EL (cell line): ENCODE data around the gene FAXDC2.
"Not testable (repeated sequence)": the region's sequence is repeated elsewhere in the genome, so short reads cannot be mapped to it uniquely, and the experiment has no call there.

Source experiments
- DNase-seq: peaks from one replicate; pipeline ENCODE4 v3.0.0-alpha.2; 2016

FAXDC2 gene

DNA sequence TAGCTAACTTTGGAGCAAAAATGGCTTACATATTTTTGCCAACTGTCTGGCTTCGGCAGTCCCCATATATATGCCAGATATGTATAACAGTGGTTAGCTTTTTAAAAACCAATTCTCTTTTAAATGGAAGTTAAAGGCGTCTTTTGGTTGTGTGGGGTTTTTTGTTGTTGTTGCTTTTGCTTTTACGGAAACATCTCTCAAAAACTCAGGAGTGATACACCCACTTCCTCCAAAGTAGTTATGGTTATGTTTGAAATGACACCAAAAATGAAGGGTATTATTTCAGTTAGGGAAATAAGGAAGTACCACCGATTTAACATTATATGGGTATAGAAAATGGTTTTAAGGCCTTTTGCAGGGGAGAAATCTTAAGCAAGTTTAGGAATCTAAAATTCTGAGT is 10.4 kb upstream of the FAXDC2 start:
- DNase-seq, result no peak

DNA sequence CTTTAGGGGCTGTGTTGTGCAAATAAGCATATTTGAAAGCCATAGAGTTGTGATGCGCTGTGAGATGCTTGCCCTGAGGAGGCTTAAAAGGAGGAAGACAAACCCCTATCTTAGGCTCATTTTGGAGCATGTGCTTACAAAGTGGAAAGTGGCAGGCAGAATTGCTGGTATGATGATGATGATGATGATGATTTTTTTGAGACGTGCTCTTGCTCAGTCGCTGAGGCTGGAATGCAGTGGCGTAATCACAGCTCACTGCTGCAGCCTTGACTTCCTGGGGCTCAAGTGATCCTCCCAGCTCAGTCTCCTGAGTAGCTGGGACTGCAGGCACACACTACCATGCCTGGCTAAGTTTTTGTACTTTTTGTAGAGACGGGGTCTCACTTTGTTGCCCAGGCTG is 9.7 kb upstream of the FAXDC2 start:
- DNase-seq, result peak; percentile 82

DNA sequence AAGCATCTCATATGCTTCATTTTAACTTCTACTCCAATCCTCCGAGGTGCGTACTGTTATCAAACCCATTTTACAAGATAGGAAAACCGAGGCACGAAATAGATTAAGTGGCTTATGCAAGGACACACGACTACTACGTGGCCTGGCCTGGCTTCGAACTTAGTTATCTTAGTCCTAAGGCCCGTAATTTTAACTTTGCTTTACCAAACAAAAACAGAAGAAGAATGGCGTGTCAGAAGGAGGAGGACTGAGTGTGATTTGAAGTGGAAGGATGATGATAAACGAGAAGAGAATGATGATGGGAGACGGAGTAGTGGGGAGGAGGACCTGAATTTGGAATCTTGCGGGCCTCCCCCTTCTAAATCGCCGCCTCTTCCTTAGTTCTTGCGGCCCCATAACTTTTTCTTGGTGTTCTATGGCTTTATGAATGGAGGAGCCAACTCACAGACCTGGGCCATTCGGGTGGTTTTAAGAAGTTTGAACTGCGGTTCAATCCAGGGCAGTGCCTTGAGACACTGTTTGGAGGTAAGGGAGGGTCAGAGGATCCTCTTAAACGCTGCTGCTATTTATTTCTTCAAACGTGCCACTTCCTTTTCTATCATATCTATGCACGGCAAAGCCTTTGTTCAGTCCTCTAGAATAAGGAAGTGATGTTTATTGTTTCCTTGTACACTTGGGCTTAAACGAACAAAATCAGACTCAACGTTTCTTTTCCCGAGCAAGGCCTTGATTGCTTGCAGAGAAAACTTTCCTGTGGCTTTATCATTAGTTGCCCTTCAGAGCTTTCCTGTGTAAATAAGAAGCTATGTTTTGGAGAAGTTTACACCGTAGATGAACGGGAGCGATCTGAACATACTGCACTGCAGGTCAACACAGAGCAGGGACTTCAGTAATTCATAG is 8.8 kb upstream of the FAXDC2 start:
- peak; percentile 29 for DNase-seq

DNA sequence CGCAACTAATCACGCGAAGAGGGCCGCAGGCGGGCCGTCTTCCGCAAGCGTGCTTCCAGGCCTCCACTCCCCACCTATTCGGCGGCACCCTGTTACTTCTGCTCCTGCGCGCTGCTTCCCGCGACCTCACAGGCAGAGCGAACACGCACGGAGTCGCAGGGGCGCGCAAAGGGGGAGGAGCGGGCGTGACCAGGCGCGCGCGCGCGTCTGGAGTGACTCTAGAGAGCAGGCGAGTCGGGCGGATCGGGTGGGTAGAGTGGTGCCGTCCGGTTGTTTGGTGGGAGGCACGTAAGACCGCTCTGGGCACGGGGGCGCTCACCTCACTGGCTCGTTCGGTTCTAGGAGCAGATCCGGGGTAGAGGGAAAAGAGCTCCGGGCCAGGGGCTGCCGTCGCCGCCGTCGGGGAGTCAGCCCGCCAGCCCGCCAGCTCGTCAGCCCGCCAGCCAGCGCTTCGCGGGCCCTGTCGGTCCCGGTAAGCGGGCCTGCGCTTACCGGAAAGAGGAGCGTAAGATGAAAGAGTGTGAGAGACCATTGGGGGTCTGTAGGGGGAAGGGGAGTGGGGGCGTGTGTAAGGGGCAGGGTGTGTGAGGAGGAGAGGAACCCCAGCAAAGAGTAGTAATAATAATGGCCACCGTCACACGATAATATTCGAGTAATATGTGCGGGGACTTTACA is 8.0 kb upstream of the FAXDC2 start, which contains the start of gene CNOT8:
Gene CNOT8 (plus strand): TSS at position 331 of the 675 bp plus-strand sequence. CDS start 4,652 bp downstream, outside the sequence.
- DNase-seq, result peak; percentile 97

DNA sequence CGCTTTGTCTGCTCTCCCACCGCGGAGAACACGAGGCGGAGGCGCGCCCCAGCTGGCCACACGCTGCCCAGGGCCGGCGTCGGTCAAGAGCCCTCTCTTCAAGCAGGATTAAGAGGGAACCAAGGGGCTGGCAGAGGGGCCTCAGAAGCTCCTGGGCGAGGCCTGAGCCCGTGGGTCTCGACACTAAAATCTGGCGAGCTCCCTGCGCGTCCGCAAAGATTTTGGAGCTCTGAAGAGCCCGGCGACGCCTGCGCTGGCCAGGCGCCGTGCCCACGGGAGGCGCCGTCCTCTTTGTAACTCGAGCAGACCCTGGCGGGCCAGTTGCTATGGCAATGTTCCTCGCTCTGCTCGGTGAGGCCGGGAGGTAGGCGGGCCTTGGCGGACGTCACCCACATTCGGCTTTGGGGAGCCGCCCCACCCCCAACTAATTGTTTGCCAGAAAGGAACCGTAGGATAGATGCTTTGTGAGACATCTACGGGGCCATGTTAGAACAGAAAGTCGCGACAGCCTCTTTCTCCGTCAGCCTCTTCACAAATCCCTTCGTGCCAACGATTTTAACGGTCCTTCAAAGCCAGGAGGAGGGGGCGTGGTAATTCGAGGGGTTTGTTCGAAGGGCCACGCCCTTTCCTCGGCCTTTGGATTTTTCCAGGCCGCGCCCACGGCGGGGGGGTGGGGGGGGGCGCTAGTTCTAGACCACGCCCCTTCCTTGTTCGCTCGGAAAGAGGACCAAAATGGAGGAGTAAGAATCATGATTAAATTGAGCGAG is 7.3 kb upstream of the FAXDC2 start:
- peak; percentile 97 for DNase-seq

DNA sequence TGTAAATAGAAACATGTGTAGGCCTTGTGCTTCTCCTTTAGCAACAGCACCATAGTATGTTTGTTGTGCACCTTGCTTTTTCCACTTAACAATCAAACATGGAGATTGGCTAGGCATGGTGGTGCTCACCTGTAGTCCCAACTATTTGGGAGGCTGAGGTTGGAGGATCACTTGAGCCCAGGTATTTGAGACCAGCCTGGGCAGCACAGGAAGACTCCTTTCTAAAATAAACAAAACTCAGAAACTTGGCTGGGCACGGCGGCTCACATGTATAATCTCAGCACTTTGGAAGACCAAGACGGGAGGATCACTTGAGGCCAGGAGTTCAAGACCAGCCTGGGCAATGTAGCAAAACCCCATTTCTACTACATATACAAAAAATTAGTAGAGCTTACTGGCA is 948 bp upstream of the FAXDC2 start:
- DNase-seq, result no peak

DNA sequence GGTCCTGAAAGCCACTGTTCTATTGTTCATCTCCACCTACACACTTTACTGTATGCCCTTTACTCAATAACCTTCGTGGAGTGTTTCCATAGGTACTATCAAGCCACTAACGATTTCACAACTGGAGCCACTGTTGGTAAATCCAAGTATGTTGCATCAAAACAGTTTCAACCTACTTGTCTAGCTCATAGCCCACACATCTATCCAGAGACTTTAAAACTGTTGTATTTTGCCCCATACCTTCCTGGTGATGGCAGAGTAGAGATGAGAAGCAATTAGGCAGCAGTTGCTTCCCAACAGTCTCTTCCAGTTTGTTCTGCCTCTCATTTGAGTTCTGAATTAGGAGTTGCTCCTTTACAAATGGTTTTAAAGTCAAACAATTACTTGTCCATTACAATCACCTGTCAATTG is 607 bp downstream of the FAXDC2 start:
- DNase-seq, result no peak

DNA sequence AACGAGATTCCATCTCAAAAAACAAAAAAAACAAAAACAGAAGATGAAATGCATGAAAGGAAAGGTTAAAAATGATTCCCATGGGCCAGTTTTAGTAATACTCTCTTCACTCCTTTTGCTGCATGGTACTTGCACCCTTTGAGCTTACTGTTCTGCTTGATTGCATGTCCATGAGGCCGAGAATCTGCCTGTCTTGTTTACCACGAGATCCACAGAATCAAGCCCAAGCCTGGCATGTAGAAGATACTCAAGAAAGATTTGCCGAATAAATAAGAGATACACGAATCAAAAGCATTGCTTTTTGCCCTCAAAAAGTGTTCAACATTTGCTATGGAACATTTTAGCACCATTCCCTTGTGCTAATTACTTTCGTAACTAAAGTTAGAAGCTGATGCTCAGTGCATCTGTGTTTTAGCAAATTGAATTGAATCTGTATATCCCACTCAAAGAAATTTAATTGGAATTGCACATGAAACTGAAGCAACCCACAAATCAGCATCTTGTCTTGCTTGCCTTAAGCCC is 1.1 kb downstream of the FAXDC2 start:
- DNase-seq, result no peak

DNA sequence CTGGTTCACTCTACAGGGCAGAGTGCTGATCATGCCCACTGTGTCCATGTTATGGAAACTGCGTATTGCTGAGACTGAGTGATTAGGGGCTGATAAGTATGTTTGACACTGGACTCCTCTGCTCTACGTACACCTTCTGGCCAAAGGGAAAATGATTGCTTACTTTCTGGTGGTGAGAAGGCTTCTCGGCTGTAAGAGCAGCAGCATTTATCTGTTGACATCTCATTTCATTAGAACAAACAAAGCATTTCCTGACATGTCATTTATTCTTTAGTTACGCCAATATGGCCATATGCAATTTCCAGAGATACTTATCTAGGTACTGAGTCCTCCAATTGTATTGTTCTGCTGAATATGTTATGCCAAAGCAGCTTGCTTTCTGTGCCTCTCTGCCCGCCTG is 5.6 kb downstream of the FAXDC2 start:
- DNase-seq, result no peak

DNA sequence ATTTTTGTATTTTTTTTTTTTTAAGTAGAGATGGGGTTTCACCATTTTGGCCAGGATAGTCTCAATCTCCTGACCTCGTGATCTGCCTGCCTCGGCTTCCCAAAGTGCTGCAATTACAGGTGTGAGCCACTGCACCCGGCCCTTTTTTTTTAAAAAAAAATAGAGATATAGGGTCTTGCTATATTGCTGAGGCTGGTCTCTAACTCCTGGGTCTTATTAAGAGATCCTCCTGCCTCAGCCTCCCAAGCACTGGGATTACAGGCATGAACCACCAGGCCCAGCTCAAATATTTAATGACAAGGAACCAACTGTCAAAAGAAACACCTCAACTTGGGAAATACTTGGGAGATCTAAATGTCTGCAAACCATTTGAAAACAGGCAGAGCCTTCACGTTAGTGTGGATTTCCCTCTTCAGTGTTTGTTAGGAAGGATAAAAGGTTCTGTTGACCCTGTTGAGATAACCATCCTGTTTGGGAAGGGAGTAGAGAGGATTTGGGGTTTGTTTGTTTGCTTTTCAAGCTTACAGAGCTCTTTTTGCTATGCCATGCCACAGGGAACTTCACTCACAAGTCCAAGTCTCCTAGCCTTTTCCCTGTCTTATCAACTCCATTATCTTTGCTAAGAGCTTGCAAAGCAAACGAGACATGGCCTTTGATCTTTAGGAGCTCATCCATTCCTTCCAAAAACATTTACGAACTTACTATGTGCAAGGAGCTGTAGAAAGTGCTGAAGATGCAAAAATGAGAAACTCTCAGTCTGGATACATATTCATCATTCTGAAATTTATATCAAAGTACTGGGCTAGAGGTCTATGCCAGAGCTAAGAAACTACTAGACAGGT is 7.5 kb downstream of the FAXDC2 start:
- DNase-seq, result no peak

DNA sequence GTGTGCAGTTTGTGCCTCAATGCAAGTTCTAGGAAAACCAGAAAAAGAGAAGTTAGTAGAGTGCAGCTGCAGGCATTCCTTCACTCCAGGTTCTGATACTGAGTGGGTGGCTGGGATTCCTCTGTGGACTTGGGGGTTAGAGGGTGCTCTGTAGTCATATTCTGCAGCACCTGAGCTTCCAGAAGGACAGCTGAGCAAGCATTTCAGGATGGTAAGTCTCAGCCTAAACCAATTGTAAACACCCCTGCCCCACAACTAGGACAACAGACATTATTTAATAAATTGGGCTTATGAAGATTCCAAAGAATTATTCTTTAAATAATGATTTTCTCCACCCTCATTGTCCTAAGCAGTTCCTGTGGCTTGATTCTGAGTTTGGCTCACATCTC is 9.1 kb downstream of the FAXDC2 start:
- DNase-seq, result no peak

DNA sequence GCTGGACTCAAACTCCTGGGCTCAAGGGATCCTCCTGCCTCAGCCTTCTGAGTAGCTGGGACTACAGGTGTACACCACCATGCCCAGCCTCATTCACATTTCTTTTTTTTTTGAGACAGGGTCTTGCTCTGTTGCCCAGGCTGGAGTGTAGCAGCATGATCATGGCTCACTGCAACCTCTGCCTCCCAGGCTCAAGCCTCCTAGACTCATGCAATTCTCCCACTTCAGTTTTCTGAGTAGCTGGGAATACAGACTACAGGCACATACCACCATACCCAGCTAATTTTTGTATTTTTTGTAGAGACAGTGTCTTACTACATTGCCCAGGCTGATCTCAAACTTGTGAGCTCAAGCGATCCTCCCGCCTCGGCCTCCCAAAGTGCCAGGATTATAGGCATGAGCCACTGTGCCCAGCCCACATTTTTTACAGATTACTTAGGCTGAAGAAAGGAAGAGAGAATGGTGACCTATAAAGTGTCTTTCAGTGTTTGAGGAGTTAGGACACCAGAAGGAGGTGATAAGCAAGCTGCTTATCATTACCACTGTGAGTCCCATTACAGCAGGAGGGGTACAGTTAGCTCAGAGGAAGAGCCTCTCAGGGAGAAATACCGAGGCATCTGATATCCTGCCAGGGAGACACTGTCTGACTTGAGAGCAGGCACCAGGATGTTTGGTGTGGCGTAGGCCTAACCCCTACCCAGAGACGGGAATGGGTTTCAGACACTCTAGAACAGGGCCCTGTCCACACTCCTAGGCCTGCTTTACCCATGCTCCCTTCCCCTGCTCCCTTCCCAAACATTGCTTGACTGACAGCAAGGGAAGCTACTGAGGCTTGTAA is 9.7 kb downstream of the FAXDC2 start:
- no peak for DNase-seq

DNA sequence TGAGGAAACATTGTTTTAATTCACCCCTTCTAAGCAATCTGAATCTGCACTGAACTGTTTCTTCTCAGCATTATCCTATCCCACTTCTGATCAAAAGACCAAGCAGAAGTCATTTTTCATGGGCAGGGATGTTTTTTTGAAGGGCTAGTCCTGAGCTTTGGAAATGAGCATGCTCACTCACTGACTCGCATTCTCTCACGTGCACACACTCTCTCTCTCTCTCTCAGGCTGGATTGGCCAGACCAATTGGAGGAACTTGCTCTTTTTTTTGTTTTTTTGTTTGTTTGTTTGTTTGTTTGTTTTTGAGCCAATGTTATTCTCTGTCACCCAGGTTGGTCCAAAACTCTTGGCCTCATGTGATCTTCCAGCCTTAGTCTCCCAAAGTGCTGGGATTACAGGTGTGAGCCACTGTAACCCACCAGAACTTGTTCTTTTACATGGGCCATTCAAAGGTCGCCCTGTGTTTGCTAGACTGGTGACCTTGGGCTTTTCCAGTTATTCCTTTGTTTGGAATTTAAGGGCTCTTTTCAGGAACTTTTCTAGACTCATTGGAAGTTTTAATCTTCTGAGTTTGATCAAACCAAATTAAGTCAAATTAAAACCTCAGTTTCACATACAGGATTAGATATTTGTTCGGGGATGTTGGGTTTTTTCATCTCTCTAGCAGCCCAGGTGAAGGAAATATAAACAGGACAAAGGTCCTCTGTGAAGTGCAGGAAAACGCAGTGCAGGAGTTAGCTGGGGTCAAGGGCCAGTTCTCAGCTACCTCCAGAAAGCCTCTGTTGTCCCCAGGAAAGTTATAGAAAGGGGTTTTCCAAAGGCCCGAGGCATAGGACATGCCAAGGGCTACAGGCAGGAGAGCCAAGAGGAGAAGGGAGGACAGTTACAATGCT is 13.1 kb downstream of the FAXDC2 start:
- no peak for DNase-seq

DNA sequence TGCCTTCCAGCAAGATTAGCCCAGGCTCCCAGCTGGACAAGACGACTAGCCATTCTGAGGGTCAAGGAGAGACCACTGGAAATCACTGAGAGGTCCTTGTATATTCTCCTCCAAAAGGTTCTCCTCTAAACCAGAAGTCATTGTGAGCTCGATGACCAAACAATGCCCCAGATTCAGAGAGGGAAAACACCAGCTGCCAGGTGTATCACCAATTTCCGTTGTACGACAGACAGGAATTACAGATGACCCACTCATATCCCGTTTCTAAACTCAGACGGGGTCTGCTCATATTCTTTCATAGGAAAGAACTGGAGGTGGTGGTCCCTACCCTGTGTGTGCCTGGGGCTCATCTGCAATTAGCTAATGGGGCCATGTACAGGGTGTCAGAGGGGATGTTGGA is 14.2 kb downstream of the FAXDC2 start:
- DNase-seq, result no peak

DNA sequence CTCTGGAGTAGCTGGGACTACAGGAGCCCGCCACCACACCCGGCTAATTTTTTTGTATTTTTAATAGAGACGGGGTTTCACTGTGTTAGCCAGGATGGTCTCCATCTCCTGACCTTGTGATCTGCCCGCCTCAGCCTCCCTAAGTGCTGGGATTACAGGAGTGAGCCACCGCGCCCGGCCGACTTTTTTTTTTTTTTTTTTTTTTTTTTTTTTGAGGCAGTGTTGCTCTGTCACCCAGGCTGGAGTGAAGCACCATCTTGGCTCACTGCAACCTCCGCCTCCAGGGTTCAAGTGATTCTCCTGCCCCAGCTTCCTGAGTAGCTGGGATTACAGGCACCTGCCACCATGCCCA is 14.7 kb downstream of the FAXDC2 start:
- DNase-seq, result not testable (repeated sequence)

DNA sequence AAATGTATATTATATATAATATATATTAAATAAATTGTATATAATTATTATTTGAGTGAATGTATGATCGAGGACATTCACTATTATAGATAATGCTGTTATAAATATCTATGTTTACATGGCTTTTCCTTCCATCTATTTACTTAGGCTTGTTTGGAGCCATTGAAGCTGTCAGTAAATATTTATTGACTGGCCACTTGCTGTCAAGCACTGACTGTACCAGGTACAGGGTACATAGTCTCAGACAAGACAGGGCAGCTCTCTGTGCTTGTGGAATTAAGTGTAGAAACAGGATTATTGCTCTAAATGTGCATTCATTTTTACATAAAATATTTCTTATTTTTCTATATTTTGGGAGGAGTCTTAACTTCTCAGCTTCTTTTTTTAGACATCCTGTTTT is 16.4 kb downstream of the FAXDC2 start:
- no peak for DNase-seq

DNA sequence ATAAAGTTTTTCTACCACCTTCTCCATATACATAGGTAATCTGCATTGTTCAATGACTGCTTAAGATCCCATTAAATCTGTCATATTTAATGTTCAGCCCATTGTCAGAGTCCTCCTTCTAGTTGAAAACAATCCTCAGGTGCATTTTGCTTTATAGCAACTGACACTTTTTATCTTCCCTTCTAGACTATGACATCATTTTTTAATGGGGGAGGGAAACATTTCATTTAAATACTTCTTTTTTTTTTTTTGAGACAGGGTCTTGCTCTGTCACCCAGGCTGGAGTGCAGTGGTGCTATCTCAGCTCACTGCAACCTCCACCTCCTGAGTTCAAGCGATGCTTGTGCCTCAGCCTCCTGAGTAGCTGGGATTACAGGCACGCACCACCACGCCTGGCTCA is 17.6 kb downstream of the FAXDC2 start:
- not testable (repeated sequence) for DNase-seq

DNA sequence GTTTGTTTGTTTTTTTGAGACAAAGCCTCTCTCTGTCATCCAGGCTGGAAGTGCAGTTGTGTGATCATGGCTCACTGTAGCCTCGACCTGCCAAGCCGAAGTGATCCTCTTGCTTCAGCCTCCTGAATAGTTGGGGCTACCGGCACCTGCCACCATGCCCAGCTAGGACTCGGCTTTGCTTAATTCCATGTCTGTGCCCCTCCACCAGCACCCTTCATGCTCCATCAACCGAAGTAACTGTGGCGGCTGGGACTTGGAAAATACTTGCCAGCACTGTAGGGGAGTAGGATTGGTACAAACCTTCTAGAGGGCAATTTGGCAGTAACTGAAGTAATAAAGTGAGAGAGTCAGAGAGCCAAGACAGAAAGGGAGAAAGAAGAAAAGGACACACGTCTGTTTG is 19.0 kb downstream of the FAXDC2 start:
- no peak for DNase-seq

DNA sequence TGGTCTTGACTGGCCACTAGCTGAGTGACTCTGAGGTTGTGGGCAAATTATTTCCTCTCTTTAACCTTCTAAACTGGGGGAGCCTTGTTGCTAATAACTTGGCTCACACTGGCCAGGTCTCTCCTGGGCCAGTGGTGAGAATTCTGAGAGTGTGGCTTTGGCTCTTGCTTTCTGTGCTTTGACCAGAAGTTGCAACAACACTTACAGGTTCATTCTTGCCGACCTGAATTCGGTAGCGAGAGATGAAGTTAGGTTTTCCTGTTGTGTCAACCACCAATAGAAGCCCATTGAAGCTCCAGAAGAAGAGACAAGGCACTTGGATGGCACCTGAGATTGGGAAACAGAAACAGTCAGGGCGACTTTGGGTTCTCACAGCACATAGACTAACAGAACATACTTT is 19.8 kb downstream of the FAXDC2 start:
- DNase-seq, result no peak

DNA sequence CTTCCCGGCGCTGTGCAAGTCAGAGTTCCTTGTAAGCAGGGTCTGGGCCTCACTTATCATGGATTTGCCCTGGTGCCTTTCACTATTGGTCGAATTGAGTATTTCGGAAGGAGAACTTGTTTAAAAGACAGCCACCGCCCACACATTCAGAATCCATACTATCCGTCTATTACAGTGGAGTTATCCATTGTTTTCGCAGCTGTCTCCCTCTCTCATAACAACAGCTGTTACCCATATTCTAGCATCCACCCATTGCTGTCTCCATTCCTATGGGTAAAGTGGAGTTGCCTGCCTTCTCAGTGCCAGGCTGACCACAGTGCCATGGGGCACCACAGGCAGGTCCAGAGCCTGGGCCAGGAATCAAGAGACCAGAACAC is 20.2 kb downstream of the FAXDC2 start:
- no peak for DNase-seq
